CD4-positive, alpha-beta memory T cell (primary cell): ENCODE measurements around the gene BPIFB2. TPM values are rescaled to one million over a fixed set of nuclear protein-coding genes. Genes with fewer than 3 reads are reported as not detected.
A peak's percentile ranks its signal among the peaks of the same experiment; 100 is the strongest.

Source experiments
- CTCF ChIA-PET: fragments of 350-600 bp; sonication (Branson Sonifier 250); formaldehyde crosslinking; loops from one replicate; lab custom pipeline; 2021; ENCODE audit warnings: inconsistent platforms; ENCODE audit not compliant: partially characterized antibody; lab: Charles Lee
- POLR2A ChIA-PET: fragments of 350-600 bp; sonication (Branson Sonifier 250); formaldehyde crosslinking; loops from one replicate; lab custom pipeline; 2021; ENCODE audit not compliant: partially characterized antibody; lab: Charles Lee
- DNase-seq, 5 donors: peaks; one replicate each; pipeline versions ENCODE4 v3.0.0 to v3.0.0-alpha.2; 2020 to 2022; ENCODE audit warnings: mixed read lengths in 1 of 5
- H3K27ac ChIP-seq: one replicate; pipeline ENCODE4 v1.7.0; 2013; ENCODE audit warnings: low read depth, low read length
- H3K27me3 ChIP-seq: 2 replicates; pipeline ENCODE4 v1.7.0; 2013; ENCODE audit warnings: mild to moderate bottlenecking, low read length, moderate library complexity; ENCODE audit not compliant: insufficient read depth
- H3K36me3 ChIP-seq: 2 replicates; pipeline ENCODE4 v1.7.0; 2013; ENCODE audit warnings: mild to moderate bottlenecking, low read length, moderate library complexity; ENCODE audit not compliant: insufficient read depth
- H3K4me1 ChIP-seq: 2 replicates; pipeline ENCODE4 v1.7.0; 2013; ENCODE audit warnings: mild to moderate bottlenecking, low read length, moderate library complexity; ENCODE audit not compliant: insufficient read depth
- H3K4me3 ChIP-seq, 2 donors: one replicate each; pipeline ENCODE4 v1.7.0; 2013; ENCODE audit warnings: low read length in 2 of 2, mild to moderate bottlenecking in 1 of 2
- H3K9me3 ChIP-seq, 2 donors: one replicate each; pipeline ENCODE4 v1.7.0; 2013; ENCODE audit warnings: low read length in 2 of 2, control low read depth in 1 of 2; ENCODE audit not compliant: control insufficient read depth in 1 of 2
- H3K27ac Mint-ChIP-seq, 7 donors: one replicate each; pipeline ENCODE4 v1.8.0; 2020 to 2021; ENCODE audit warnings: mixed read lengths in 7 of 7, mild to moderate bottlenecking in 6 of 7, inconsistent platforms in 3 of 7, moderate library complexity in 3 of 7
- H3K27me3 Mint-ChIP-seq, 2 donors: one replicate each; pipeline ENCODE4 v1.8.0; 2020 to 2021; ENCODE audit warnings: mixed read lengths in 2 of 2
- H3K36me3 Mint-ChIP-seq, 2 donors: one replicate each; pipeline ENCODE4 v1.8.0; 2020 to 2021; ENCODE audit warnings: mixed read lengths in 2 of 2, inconsistent platforms in 1 of 2, mild to moderate bottlenecking in 1 of 2
- H3K4me1 Mint-ChIP-seq, 4 donors: one replicate each; pipeline ENCODE4 v1.8.0; 2020 to 2021; ENCODE audit warnings: mixed read lengths in 4 of 4, mild to moderate bottlenecking in 1 of 4
- H3K4me3 Mint-ChIP-seq, 8 donors: one replicate each; pipeline ENCODE4 v1.8.0; 2020 to 2021; ENCODE audit warnings: mixed read lengths in 8 of 8, mild to moderate bottlenecking in 7 of 8, moderate library complexity in 6 of 8, inconsistent platforms in 3 of 8
- H3K9me3 Mint-ChIP-seq, 8 donors: one replicate each; pipeline ENCODE4 v1.8.0; 2020 to 2021; ENCODE audit warnings: mixed read lengths in 8 of 8, mild to moderate bottlenecking in 5 of 8, inconsistent platforms in 3 of 8, moderate library complexity in 1 of 8
- intact Hi-C: fragments of 100-400 bp; cut with micrococcal nuclease; formaldehyde crosslinking; loops from one replicate; pipeline ENCODE4 v1.15.1; 2023
- polyA plus RNA-seq, 2 donors: library from polyadenylated mRNA; unstranded; fragments of 300-500 nt; fragmentation: Illumina TruSeq; gene quantifications; one replicate each; pipeline ENCODE4 v1.2.3, GENCODE V29; 2021
- total RNA-seq, 2 experiments: library from RNA; stranded (reverse); gene quantifications; one replicate each; pipeline ENCODE4 v1.2.3, GENCODE V29; 2021

The BPIFB2 gene
- total and polyA plus RNA-seq, 4 experiments from 2014 or later: not detected

GRCh38 chr20:33010674-33011449, 3.4 kb downstream of the BPIFB2 start:
- Mint-ChIP-seq H3K4me1 (peaks cover 0 to 3% (median under 1%) of the 10 kb centered on the region in 4 donors), H3K27ac (no peak overlapping the region), H3K9me3 (no peaks in the 10 kb centered on the region), H3K4me3 (no peak overlapping the region), H3K36me3 (no peaks in the 10 kb centered on the region), H3K27me3 (no peaks in the 10 kb centered on the region)
- ChIA-PET CTCF (no interaction called here), POLR2A (no interaction called here)
- intact Hi-C loops: no loop called here
- no peaks in the 10 kb centered on the region for H3K9me3 ChIP-seq
- H3K4me3 ChIP-seq: no peak overlapping the region
- DNase-seq: no peak
- H3K4me1 ChIP-seq: no peaks in the 10 kb centered on the region
- H3K36me3 ChIP-seq: no peaks in the 10 kb centered on the region
- no peak overlapping the region for H3K27ac ChIP-seq
- no peaks in the 10 kb centered on the region for H3K27me3 ChIP-seq

- H3K4me3 Mint-ChIP-seq: no peak overlapping the region
- POLR2A ChIA-PET: no interaction called here
- H3K9me3 Mint-ChIP-seq: no peaks in the 10 kb centered on the region
- H3K27me3 Mint-ChIP-seq: no peaks in the 10 kb centered on the region
- H3K4me1 Mint-ChIP-seq: peaks cover 0 to 12% (median 8%) of the 10 kb centered on the region in 4 donors
- intact Hi-C loops: no loop called here
- Histone ChIP-seq H3K4me1 (no peaks in the 10 kb centered on the region), H3K4me3 (no peak overlapping the region), H3K9me3 (no peaks in the 10 kb centered on the region), H3K27me3 (no peaks in the 10 kb centered on the region), H3K36me3 (no peaks in the 10 kb centered on the region), H3K27ac (no peak overlapping the region)
- CTCF ChIA-PET: interaction anchor here (1.3 kb wide), 1 partner anchor 46 kb away, joined by 3 read pairs; no protein-coding TSS in a partner anchor
- H3K36me3 Mint-ChIP-seq: no peaks in the 10 kb centered on the region
- peak overlapping the region in 1 of 7 donors; percentile 12 for H3K27ac Mint-ChIP-seq
- DNase-seq: no peak
These were observed 5.1 kb downstream of the BPIFB2 start for GRCh38 chr20:33012327-33013189.

GRCh38 chr20:33013701-33014326, 6.3 kb downstream of the BPIFB2 start:
- H3K4me3 Mint-ChIP-seq: no peak overlapping the region
- Histone ChIP-seq H3K4me3 (no peak overlapping the region), H3K4me1 (no peaks in the 10 kb centered on the region), H3K27ac (no peak overlapping the region), H3K9me3 (no peaks in the 10 kb centered on the region), H3K36me3 (no peaks in the 10 kb centered on the region), H3K27me3 (no peaks in the 10 kb centered on the region)
- intact Hi-C loops: no loop called here
- no peaks in the 10 kb centered on the region for H3K9me3 Mint-ChIP-seq
- no peak for DNase-seq
- no peaks in the 10 kb centered on the region for H3K36me3 Mint-ChIP-seq
- no peaks in the 10 kb centered on the region for H3K27me3 Mint-ChIP-seq
- H3K27ac Mint-ChIP-seq: no peak overlapping the region
- POLR2A ChIA-PET: no interaction called here
- H3K4me1 Mint-ChIP-seq: peaks cover 0 to 14% (median 8%) of the 10 kb centered on the region in 4 donors
- CTCF ChIA-PET: interaction anchor here (1.3 kb wide), 1 partner anchor 47 kb away, joined by 3 read pairs; no protein-coding TSS in a partner anchor

- H3K27me3 Mint-ChIP-seq: no peaks in the 10 kb centered on the region
- no peak overlapping the region for H3K27ac ChIP-seq
- no peak overlapping the region for H3K4me3 Mint-ChIP-seq
- no peaks in the 10 kb centered on the region for H3K27me3 ChIP-seq
- POLR2A ChIA-PET: no interaction called here
- no peaks in the 10 kb centered on the region for H3K4me1 ChIP-seq
- CTCF ChIA-PET: no interaction called here
- H3K4me1 Mint-ChIP-seq: peaks cover 0 to 14% (median 9%) of the 10 kb centered on the region in 4 donors
- no peaks in the 10 kb centered on the region for H3K36me3 Mint-ChIP-seq
- H3K4me3 ChIP-seq: no peak overlapping the region
- DNase-seq: no peak
- no peaks in the 10 kb centered on the region for H3K9me3 ChIP-seq
- no peaks in the 10 kb centered on the region for H3K9me3 Mint-ChIP-seq
- no peaks in the 10 kb centered on the region for H3K36me3 ChIP-seq
- H3K27ac Mint-ChIP-seq: peak overlapping the region in 1 of 7 donors; percentile 36
- intact Hi-C loops: no loop called here
These were observed 7.0 kb downstream of the BPIFB2 start for GRCh38 chr20:33014336-33015113.

GRCh38 chr20:33015114-33015484, 7.6 kb downstream of the BPIFB2 start:
- Mint-ChIP-seq H3K4me1 (peaks cover 0 to 14% (median 9%) of the 10 kb centered on the region in 4 donors), H3K27ac (peak overlapping the region in 2 of 7 donors; percentile 36 to 48), H3K4me3 (no peak overlapping the region), H3K36me3 (no peaks in the 10 kb centered on the region), H3K9me3 (no peaks in the 10 kb centered on the region), H3K27me3 (no peaks in the 10 kb centered on the region)
- CTCF ChIA-PET: no interaction called here
- no peaks in the 10 kb centered on the region for H3K9me3 ChIP-seq
- H3K27ac ChIP-seq: no peak overlapping the region
- intact Hi-C loops: no loop called here
- POLR2A ChIA-PET: no interaction called here
- H3K36me3 ChIP-seq: no peaks in the 10 kb centered on the region
- no peaks in the 10 kb centered on the region for H3K27me3 ChIP-seq
- no peaks in the 10 kb centered on the region for H3K4me1 ChIP-seq
- DNase-seq: no peak
- no peak overlapping the region for H3K4me3 ChIP-seq

GRCh38 chr20:33015700-33016580, 8.4 kb downstream of the BPIFB2 start:
- Mint-ChIP-seq H3K4me3 (no peak overlapping the region), H3K27me3 (no peaks in the 10 kb centered on the region), H3K4me1 (peaks cover 0 to 14% (median 9%) of the 10 kb centered on the region in 4 donors), H3K36me3 (no peaks in the 10 kb centered on the region), H3K27ac (no peak overlapping the region), H3K9me3 (no peaks in the 10 kb centered on the region)
- no peaks in the 10 kb centered on the region for H3K9me3 ChIP-seq
- H3K27me3 ChIP-seq: no peaks in the 10 kb centered on the region
- intact Hi-C loops: no loop called here
- POLR2A ChIA-PET: no interaction called here
- H3K36me3 ChIP-seq: no peaks in the 10 kb centered on the region
- CTCF ChIA-PET: no interaction called here
- H3K4me3 ChIP-seq: no peak overlapping the region
- H3K27ac ChIP-seq: no peak overlapping the region
- no peaks in the 10 kb centered on the region for H3K4me1 ChIP-seq
- DNase-seq: no peak
